NT2/D1 (cell line): Measurements from ENCODE around the gene CCDC47.

Experiments used
- SUZ12 ChIP-seq: IDR thresholded peaks from 2 replicates; pipeline ENCODE4 v1.6.1; 2011; ENCODE audit not compliant: insufficient read length, insufficient read depth; ENCODE audit errors: extremely low read depth
- YY1 ChIP-seq: IDR thresholded peaks from 2 replicates; pipeline ENCODE4 v1.6.1; 2011; ENCODE audit not compliant: insufficient read length, insufficient read depth

DNA sequence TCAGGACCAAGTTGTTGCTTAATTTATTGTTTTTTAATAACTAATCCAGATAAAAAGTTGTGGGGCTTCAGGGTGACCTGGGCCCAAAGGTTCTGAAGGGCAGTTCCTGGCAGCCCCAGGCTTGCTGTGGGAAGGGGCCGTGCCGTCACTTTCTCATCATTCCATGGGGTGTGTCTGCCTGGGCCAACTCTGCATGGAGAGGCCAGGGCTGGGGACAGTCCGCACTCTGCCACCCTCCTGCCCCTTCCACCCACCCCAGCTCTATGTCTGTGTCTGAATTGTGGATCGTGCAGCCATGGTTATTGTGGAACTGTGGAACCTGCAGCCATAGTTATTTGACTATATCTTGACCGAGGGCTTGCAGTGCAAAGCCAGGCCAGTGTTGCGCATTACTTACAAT, 77.5 kb downstream of the CCDC47 start:
- no peak for TF ChIP-seq SUZ12
- TF ChIP-seq YY1 = no peak
